IPS-NIHi11 (cell line): Measurements from ENCODE around the gene MAN1B1.
"Not testable (repeated sequence)": the region's sequence is repeated elsewhere in the genome, so short reads cannot be mapped to it uniquely, and the experiment has no call there.

Experiments
- DNase-seq: peaks from one replicate; pipeline ENCODE4 v3.0.0; 2012; ENCODE audit warnings: mixed read lengths, low spot score

MAN1B1 gene

DNA sequence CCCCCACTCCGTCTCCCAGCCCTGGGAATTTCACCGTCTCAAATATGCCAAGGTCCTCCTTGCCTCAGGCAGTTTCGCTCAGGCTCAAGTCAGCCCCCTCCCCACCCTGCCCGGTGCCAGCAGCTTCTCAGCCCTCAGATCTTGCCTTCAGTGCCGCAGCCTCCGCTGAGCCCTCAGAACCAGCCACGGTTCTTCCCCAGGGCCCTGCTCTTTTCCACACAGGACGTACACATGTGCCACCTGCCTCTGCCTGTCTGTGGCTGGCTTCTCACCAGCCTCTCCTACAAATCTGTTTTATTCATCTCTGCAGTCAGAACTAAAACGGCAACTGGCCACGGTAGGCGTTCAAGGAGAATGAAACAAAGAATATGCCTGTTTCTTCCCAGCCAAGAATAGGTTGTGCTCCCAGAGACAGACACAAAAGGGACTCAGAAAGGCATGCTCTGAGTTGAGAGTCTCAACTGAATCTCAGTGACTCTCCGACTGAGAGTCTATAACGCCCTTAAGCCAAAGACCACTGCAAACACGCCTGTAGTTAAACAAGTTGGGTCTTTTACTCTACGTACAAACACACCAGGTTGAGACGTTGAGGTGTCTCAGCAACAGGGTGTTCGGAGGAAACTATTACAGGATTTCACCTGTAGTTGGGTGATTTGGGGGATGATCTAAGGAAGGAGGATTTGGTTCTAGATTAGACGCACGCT lies 41.5 kb downstream of the MAN1B1 start:
- peak; percentile 3 for DNase-seq

DNA sequence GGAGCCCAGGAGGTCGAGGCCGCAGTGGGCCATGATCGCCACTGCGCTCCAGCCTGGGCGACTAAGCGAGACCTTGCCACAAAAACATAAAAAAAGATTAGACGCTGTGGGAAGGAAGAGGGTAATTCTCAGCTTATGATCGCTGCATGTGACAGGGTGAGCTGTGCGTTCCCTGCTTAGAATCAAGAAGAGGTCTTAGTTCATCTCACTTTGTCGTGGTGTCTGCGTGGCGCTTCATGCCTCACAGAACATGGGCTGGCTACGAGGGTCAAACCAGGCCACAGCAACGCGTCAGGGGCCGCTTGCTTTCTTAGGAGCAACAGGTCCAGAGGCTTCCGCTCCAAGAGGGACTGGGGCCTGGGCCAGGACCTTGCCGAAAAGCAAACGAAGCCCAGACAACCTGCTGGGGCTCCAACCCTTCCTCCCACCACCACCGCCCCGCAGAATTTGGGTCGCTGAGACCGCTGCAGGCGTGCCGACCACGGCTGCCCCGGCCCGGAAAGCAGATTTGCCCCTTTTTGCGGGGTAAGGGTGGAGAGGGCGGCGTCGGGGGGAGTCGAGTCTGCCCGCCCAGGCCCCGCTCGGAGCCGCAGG lies 42.2 kb downstream of the MAN1B1 start:
- DNase-seq, result peak; percentile 33

DNA sequence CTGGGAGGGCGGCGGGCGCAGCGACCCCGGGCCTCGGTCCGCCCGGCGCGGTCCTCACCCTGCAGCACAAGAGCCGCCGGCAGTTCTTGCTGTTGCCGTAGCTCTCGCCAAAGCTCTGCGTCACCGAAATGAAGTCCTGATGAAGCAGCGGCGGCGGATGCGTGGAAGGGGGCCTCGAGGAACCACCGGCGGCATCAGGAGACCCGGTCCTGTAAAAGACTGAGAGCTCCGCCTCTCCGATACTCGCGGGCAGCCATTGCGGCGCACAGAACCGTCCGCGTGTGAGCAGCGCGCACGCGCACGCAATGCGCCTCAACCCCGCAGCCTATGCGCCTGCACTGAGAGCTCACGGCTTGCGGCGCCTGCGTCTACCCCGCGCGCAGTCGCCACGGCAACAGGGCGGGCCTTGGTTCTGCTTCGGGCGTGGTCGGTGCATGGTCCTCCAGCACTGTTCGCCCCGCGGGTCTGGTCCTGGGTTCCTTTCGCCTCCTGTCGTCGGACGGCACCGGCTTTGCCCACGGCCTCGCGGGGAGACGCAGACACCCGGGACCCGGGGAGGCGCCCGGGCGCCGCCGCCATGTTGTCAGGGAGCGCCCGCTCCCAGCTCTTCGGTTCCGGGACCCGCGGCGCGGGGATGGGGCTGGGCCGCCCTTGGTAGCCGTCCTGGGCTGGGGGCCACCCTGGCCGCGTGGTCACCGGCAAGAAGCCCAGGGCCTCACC lies 42.8 kb downstream of the MAN1B1 start:
- DNase-seq, result peak; percentile 96

DNA sequence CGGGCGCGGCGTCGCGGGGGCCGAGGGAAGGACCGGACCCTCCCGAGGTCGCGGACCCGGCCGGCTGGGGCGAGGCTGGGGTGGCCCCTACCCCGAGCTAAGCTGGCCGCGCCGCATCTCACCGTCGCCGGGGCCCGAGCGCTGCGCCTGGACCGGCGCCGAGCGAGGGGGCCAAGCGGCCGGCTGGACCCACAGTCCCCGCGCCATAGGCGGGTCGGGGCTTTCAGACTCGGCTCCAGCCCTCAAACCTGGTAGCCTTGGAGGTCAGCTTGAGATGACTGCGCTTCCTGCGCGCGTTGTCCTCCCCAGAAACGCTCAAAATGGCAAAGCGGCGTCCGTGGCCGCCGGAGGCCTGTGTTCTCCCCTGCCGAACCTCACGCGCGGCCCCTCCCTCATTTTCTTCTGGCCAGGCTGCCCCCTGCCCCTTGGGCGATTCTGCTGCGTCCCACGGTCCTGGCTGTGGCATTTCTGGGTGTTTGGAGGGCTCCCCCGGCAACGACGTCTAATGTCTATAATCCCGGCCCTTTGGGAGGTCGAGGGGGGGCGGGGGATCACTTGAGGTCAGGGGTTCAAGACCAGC lies 43.5 kb downstream of the MAN1B1 start:
- no peak for DNase-seq

DNA sequence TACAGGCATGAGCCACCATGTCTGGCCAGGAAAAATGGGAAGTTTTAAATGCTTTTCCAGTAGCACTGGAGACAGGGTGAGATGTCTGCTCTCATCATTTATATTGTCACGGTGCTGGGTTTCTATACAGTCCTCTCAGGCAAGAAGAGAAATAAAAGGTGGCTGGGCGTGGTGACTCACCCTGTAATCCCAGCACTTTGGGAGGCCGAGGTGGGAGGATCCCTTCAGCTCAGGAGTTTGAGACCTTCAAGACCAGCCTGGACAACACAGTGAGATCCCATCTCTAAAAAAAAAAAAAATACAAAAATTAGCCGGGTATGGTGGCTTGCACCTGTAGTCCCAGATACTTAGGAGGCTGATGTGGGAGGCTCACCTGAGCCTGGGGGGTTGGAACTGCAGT lies 47.4 kb downstream of the MAN1B1 start:
- DNase-seq, result no peak

- not testable (repeated sequence) for DNase-seq
These were observed 48.4 kb downstream of the MAN1B1 start for GRCh38 chr9:137135154-137135553.

DNA sequence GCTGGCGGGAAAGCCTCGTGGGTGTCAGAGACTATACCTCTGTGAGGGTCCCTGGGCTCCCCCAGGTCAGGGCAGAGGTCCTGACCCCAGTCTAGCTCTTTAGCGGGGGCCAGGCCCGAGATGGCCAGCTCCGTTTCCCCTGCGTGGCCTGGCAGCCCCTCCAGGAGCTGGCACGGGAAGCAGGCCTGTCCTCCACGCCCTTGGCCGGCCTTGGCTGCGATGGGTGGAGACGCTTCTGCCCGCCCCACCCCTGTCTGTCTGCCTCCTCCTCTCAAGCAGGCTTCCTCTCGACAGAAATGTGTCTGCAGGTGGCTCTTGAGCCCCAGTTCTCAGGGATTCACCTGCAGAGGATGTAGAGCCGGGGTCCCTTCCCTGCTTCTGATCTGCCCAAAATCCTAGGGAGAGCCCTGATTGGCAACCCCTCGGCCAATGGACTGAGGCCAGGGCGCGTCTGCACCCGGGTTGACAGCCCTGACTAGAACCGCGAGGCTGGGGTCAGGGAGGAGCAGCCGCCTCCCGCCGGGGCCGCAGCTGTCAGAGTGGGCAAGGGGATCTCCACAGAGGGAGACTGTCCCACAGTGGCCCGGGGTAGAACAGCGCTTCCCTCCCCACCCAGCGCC lies 49.6 kb downstream of the MAN1B1 start:
- DNase-seq, result peak; percentile 52

DNA sequence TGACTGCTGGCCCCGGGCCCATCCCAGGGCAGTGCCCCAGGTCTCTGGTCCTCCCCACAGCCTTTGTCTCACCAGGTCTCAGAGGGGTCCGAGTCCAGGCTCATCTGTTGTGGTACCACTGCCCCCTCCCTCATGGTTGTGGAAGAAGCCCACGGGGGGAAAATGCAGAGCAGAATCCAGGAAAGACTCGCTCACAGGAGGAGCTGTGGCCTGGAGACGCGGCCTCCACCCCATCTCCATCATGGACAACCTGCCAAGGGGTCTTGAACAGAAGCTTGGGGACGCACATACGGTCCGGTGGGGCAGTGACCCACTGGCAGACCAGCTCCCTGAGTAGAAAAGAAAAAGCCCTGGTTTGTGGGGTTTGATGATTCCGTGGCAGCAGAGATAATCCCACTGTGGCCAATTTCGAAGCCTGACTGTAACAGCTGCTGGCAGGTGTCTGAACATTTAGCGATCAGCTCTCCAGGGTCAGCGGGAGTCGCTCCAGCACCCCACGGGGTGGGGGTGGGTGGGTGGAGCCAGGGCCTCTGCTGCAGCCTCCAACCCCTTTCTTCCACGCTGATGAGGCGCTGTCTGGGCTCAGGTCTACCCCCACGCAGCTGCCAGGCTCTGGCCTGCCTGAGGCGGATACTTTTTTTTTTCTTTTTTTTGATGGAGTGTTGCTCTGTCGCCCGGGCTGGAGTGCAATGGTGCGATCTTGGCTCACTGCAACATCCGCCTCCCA lies 50.3 kb downstream of the MAN1B1 start:
- DNase-seq, result peak; percentile 3

- DNase-seq, result peak; percentile 77
These were observed 51.4 kb downstream of the MAN1B1 start for GRCh38 chr9:137138058-137138721.

GRCh38 chr9:137138722-137139467 lies 52.1 kb downstream of the MAN1B1 start, which contains the start of gene GRIN1:
GRIN1 (plus strand) TSS chr9:137139154; CDS start chr9:137139487, 333 bp downstream.
- DNase-seq, result peak; percentile 93

GRCh38 chr9:137139468-137140150 lies 52.8 kb downstream of the MAN1B1 start:
- DNase-seq, result no peak

DNA sequence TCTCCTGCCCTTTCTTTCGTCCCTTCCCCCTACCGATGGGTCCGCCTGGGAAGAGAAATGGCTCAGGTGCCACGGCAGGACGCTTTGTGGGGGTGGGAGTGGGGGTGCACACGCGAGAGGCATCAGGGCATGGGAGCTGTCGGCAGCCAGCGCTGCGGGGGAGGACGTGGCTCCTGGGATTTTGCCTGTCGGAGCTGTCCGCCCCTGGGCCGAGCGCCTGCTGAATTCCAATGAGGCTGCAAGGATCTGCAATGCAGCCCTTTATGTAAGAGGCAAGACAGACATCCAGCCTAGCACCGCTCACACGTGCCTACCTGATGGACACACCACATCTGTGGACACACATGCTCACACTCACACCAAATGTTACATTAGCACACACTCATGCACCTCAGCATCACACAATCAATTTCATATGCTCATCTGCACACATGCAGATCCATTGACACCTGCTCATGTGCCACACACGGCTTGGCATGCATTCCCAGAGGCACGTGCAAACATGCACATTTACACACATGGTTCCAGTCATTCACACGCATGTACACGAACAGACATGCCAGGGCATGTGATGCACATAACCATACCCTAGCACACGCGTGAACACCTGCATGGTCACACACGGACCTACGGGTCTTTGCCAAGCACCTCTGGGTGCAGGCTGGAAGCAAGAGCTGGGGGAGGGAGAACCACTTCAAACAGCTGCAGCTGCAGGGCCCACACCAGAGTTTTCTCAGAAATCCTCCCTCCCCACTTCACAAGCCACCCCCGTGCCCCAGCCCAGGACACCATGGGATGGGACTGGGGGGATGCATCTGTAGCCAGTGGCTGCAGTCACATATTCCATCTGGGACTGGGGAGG lies 53.6 kb downstream of the MAN1B1 start:
- peak; percentile 42 for DNase-seq

- DNase-seq, result peak; percentile 4
These were observed 54.4 kb downstream of the MAN1B1 start for GRCh38 chr9:137141050-137141810.

DNA sequence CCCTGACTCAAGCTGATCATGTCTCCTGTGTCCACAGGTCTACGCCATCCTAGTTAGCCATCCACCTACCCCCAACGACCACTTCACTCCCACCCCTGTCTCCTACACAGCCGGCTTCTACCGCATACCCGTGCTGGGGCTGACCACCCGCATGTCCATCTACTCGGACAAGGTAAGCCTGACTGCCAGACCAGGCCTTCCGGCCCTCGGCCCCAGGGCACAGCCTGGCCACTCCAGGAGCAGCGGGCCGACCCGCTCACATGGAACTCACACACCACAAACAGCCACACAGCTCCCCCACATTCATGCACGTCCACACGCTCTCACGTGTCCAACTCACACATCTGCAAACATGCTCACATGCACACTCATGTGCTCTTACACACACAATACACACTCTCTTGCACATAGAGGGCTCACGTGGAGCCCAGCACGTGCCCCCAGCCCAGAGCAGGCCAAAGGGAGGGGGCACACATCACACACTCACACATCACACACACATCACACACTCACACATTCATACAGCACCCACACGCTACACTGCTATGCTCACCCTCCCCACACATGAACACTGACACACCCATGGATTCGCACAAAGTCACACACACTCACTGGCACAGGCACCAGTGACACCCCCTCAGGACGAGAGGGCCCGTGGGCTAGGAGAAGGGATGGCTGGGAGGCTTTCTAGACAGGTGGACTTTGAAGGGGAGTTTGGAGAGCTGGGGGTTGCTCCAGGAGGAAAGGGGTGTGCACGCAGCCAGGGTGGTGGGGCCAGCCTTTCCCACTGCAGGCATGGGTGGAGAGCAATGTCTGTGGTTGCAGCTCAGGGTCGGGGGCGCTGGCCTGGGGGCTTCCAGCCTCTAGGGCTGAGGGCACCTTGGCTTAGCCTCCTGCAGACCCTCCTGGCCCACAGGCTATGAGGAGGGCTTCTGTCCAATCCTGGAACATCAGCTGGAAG lies 55.5 kb downstream of the MAN1B1 start:
- DNase-seq, result peak; percentile 4

- DNase-seq, result no peak
These were observed 56.7 kb downstream of the MAN1B1 start for GRCh38 chr9:137143459-137143858.

- peak; percentile 23 for DNase-seq
These were observed 59.1 kb downstream of the MAN1B1 start for GRCh38 chr9:137145731-137146526.
